ENCODE measurements around the gene KNCN. TPM values are rescaled to one million over a fixed set of nuclear protein-coding genes. Genes with fewer than 3 reads are reported as not detected.

Gene KNCN
- polyA plus RNA-seq, 2 donors, result not detected

GRCh38 chr1:46547481-46548383 is 3.7 kb downstream of the KNCN start:
- H3K27ac ChIP-seq (ENCODE audit: low read depth in 2 of 2, low read length in 1 of 2), result no peak overlapping the region
- no peak overlapping the region for H3K4me3 ChIP-seq (ENCODE audit: low read depth in 1 of 2, low read length in 2 of 2)
- 75 to 76% methylated on average over 22 of the region's 22 CpGs for WGBS, 2 donors
- no peaks in the 10 kb centered on the region for H3K36me3 ChIP-seq (ENCODE audit: control insufficient read depth in 2 of 2, insufficient read depth in 2 of 2, low read length in 1 of 2)
- H3K27me3 ChIP-seq (ENCODE audit: control insufficient read depth in 1 of 2, insufficient read depth in 2 of 2, low read length in 2 of 2), result peaks cover 0 to 10% of the 10 kb centered on the region in 2 donors
- no peaks in the 10 kb centered on the region for H3K9me3 ChIP-seq (ENCODE audit: control insufficient read depth in 2 of 2, insufficient read depth in 1 of 2, low read depth in 1 of 2, low read length in 1 of 2)
- no peaks in the 10 kb centered on the region for H3K4me1 ChIP-seq (ENCODE audit: control insufficient read depth in 2 of 2, insufficient read depth in 2 of 2, low read length in 1 of 2)

- H3K4me1 ChIP-seq (ENCODE audit: control insufficient read depth in 2 of 2, insufficient read depth in 2 of 2, low read length in 1 of 2), result no peaks in the 10 kb centered on the region
- peaks cover 0 to 10% of the 10 kb centered on the region in 2 donors for H3K27me3 ChIP-seq (ENCODE audit: control insufficient read depth in 1 of 2, insufficient read depth in 2 of 2, low read length in 2 of 2)
- WGBS, 2 donors, result 68 to 73% methylated on average over 5 of the region's 5 CpGs
Measured at GRCh38 chr1:46546210-46546609, 5.2 kb downstream of the KNCN start.

GRCh38 chr1:46545784-46546183 is 5.7 kb downstream of the KNCN start:
- Histone ChIP-seq H3K27ac (ENCODE audit: low read depth in 2 of 2, low read length in 1 of 2) (no peak overlapping the region), H3K4me1 (ENCODE audit: control insufficient read depth in 2 of 2, insufficient read depth in 2 of 2, low read length in 1 of 2) (no peaks in the 10 kb centered on the region), H3K4me3 (ENCODE audit: low read depth in 1 of 2, low read length in 2 of 2) (no peak overlapping the region), H3K27me3 (ENCODE audit: control insufficient read depth in 1 of 2, insufficient read depth in 2 of 2, low read length in 2 of 2) (peaks cover 0 to 10% of the 10 kb centered on the region in 2 donors), H3K9me3 (ENCODE audit: control insufficient read depth in 2 of 2, insufficient read depth in 1 of 2, low read depth in 1 of 2, low read length in 1 of 2) (no peaks in the 10 kb centered on the region), H3K36me3 (ENCODE audit: control insufficient read depth in 2 of 2, insufficient read depth in 2 of 2, low read length in 1 of 2) (no peaks in the 10 kb centered on the region)
- WGBS, 2 donors, result 66 to 77% methylated on average over 3 of the region's 3 CpGs

More at GRCh38 chr1:46546210-46546609, 5.2 kb downstream of the KNCN start:
- H3K36me3 ChIP-seq (ENCODE audit: control insufficient read depth in 2 of 2, insufficient read depth in 2 of 2, low read length in 1 of 2), result no peaks in the 10 kb centered on the region
- no peak overlapping the region for H3K4me3 ChIP-seq (ENCODE audit: low read depth in 1 of 2, low read length in 2 of 2)
- H3K27ac ChIP-seq (ENCODE audit: low read depth in 2 of 2, low read length in 1 of 2), result no peak overlapping the region
- H3K9me3 ChIP-seq (ENCODE audit: control insufficient read depth in 2 of 2, insufficient read depth in 1 of 2, low read depth in 1 of 2, low read length in 1 of 2), result no peaks in the 10 kb centered on the region

- Histone ChIP-seq H3K36me3 (ENCODE audit: control insufficient read depth in 2 of 2, insufficient read depth in 2 of 2, low read length in 1 of 2) (no peaks in the 10 kb centered on the region), H3K9me3 (ENCODE audit: control insufficient read depth in 2 of 2, insufficient read depth in 1 of 2, low read depth in 1 of 2, low read length in 1 of 2) (no peaks in the 10 kb centered on the region), H3K4me1 (ENCODE audit: control insufficient read depth in 2 of 2, insufficient read depth in 2 of 2, low read length in 1 of 2) (no peaks in the 10 kb centered on the region), H3K27me3 (ENCODE audit: control insufficient read depth in 1 of 2, insufficient read depth in 2 of 2, low read length in 2 of 2) (peaks cover 0 to 10% of the 10 kb centered on the region in 2 donors), H3K27ac (ENCODE audit: low read depth in 2 of 2, low read length in 1 of 2) (no peak overlapping the region), H3K4me3 (ENCODE audit: low read depth in 1 of 2, low read length in 2 of 2) (no peak overlapping the region)
- WGBS, 2 donors, result 64 to 71% methylated on average over 5 of the region's 5 CpGs
Measured at GRCh38 chr1:46544561-46545240, 6.7 kb downstream of the KNCN start.

GRCh38 chr1:46543761-46544560 is 7.5 kb downstream of the KNCN start:
- 7 to 10% methylated on average over 53 to 58 of the region's 58 CpGs for WGBS, 2 donors
- peaks cover 0 to 10% of the 10 kb centered on the region in 2 donors for H3K27me3 ChIP-seq (ENCODE audit: control insufficient read depth in 1 of 2, insufficient read depth in 2 of 2, low read length in 2 of 2)
- H3K9me3 ChIP-seq (ENCODE audit: control insufficient read depth in 2 of 2, insufficient read depth in 1 of 2, low read depth in 1 of 2, low read length in 1 of 2), result no peaks in the 10 kb centered on the region
- H3K27ac ChIP-seq (ENCODE audit: low read depth in 2 of 2, low read length in 1 of 2), result no peak overlapping the region
- no peaks in the 10 kb centered on the region for H3K36me3 ChIP-seq (ENCODE audit: control insufficient read depth in 2 of 2, insufficient read depth in 2 of 2, low read length in 1 of 2)
- H3K4me1 ChIP-seq (ENCODE audit: control insufficient read depth in 2 of 2, insufficient read depth in 2 of 2, low read length in 1 of 2), result no peaks in the 10 kb centered on the region
- no peak overlapping the region for H3K4me3 ChIP-seq (ENCODE audit: low read depth in 1 of 2, low read length in 2 of 2)

GRCh38 chr1:46543382-46543760 is 8.1 kb downstream of the KNCN start:
- H3K9me3 ChIP-seq (ENCODE audit: control insufficient read depth in 2 of 2, insufficient read depth in 1 of 2, low read depth in 1 of 2, low read length in 1 of 2), result no peaks in the 10 kb centered on the region
- peaks cover 0 to 10% of the 10 kb centered on the region in 2 donors for H3K27me3 ChIP-seq (ENCODE audit: control insufficient read depth in 1 of 2, insufficient read depth in 2 of 2, low read length in 2 of 2)
- WGBS, 2 donors, result 64 to 70% methylated on average over 7 of the region's 7 CpGs
- H3K27ac ChIP-seq (ENCODE audit: low read depth in 2 of 2, low read length in 1 of 2), result no peak overlapping the region
- H3K36me3 ChIP-seq (ENCODE audit: control insufficient read depth in 2 of 2, insufficient read depth in 2 of 2, low read length in 1 of 2), result peaks cover 0 to under 1% of the 10 kb centered on the region in 2 donors
- no peaks in the 10 kb centered on the region for H3K4me1 ChIP-seq (ENCODE audit: control insufficient read depth in 2 of 2, insufficient read depth in 2 of 2, low read length in 1 of 2)
- no peak overlapping the region for H3K4me3 ChIP-seq (ENCODE audit: low read depth in 1 of 2, low read length in 2 of 2)

- no peaks in the 10 kb centered on the region for H3K4me1 ChIP-seq (ENCODE audit: control insufficient read depth in 2 of 2, insufficient read depth in 2 of 2, low read length in 1 of 2)
- peaks cover 0 to 6% of the 10 kb centered on the region in 2 donors for H3K27me3 ChIP-seq (ENCODE audit: control insufficient read depth in 1 of 2, insufficient read depth in 2 of 2, low read length in 2 of 2)
- no peaks in the 10 kb centered on the region for H3K9me3 ChIP-seq (ENCODE audit: control insufficient read depth in 2 of 2, insufficient read depth in 1 of 2, low read depth in 1 of 2, low read length in 1 of 2)
- H3K27ac ChIP-seq (ENCODE audit: low read depth in 2 of 2, low read length in 1 of 2), result no peak overlapping the region
- 68 to 70% methylated on average over 9 of the region's 9 CpGs for WGBS, 2 donors
- no peak overlapping the region for H3K4me3 ChIP-seq (ENCODE audit: low read depth in 1 of 2, low read length in 2 of 2)
- H3K36me3 ChIP-seq (ENCODE audit: control insufficient read depth in 2 of 2, insufficient read depth in 2 of 2, low read length in 1 of 2), result peaks cover 0 to 2% of the 10 kb centered on the region in 2 donors
Measured at GRCh38 chr1:46539972-46540371, 11.5 kb downstream of the KNCN start.

- peaks cover 0 to 5% of the 10 kb centered on the region in 2 donors for H3K4me1 ChIP-seq (ENCODE audit: control insufficient read depth in 2 of 2, insufficient read depth in 2 of 2, low read length in 1 of 2)
- H3K27ac ChIP-seq (ENCODE audit: low read depth in 2 of 2, low read length in 1 of 2), result no peak overlapping the region
- no peaks in the 10 kb centered on the region for H3K27me3 ChIP-seq (ENCODE audit: control insufficient read depth in 1 of 2, insufficient read depth in 2 of 2, low read length in 2 of 2)
- H3K36me3 ChIP-seq (ENCODE audit: control insufficient read depth in 2 of 2, insufficient read depth in 2 of 2, low read length in 1 of 2), result peaks cover 0 to 2% of the 10 kb centered on the region in 2 donors
- 77 to 79% methylated on average over 2 of the region's 2 CpGs for WGBS, 2 donors
- H3K4me3 ChIP-seq (ENCODE audit: low read depth in 1 of 2, low read length in 2 of 2), result no peak overlapping the region
- no peaks in the 10 kb centered on the region for H3K9me3 ChIP-seq (ENCODE audit: control insufficient read depth in 2 of 2, insufficient read depth in 1 of 2, low read depth in 1 of 2, low read length in 1 of 2)
Measured at GRCh38 chr1:46538147-46538546, 13.3 kb downstream of the KNCN start.

GRCh38 chr1:46537651-46538050 is 13.8 kb downstream of the KNCN start:
- 74 to 79% methylated on average over 2 of the region's 2 CpGs for WGBS, 2 donors
- Histone ChIP-seq H3K4me3 (ENCODE audit: low read depth in 1 of 2, low read length in 2 of 2) (no peak overlapping the region), H3K27me3 (ENCODE audit: control insufficient read depth in 1 of 2, insufficient read depth in 2 of 2, low read length in 2 of 2) (no peaks in the 10 kb centered on the region), H3K9me3 (ENCODE audit: control insufficient read depth in 2 of 2, insufficient read depth in 1 of 2, low read depth in 1 of 2, low read length in 1 of 2) (no peaks in the 10 kb centered on the region), H3K27ac (ENCODE audit: low read depth in 2 of 2, low read length in 1 of 2) (no peak overlapping the region), H3K4me1 (ENCODE audit: control insufficient read depth in 2 of 2, insufficient read depth in 2 of 2, low read length in 1 of 2) (peaks cover 0 to 5% of the 10 kb centered on the region in 2 donors), H3K36me3 (ENCODE audit: control insufficient read depth in 2 of 2, insufficient read depth in 2 of 2, low read length in 1 of 2) (peaks cover 0 to 2% of the 10 kb centered on the region in 2 donors)

All from esophagus (tissue), 2 donors.